Middle frontal gyrus (tissue), 1 donor: ENCODE measurements around the gene SNU13.
"Not testable (repeated sequence)": the region's sequence is repeated elsewhere in the genome, so short reads cannot be mapped to it uniquely, and the experiment has no call there.

Source experiments
- DNase-seq: peaks from one replicate; pipeline ENCODE4 v3.0.0-alpha.2; 2015; ENCODE audit warnings: low spot score; ENCODE audit errors: extremely low spot score

The SNU13 gene

DNA sequence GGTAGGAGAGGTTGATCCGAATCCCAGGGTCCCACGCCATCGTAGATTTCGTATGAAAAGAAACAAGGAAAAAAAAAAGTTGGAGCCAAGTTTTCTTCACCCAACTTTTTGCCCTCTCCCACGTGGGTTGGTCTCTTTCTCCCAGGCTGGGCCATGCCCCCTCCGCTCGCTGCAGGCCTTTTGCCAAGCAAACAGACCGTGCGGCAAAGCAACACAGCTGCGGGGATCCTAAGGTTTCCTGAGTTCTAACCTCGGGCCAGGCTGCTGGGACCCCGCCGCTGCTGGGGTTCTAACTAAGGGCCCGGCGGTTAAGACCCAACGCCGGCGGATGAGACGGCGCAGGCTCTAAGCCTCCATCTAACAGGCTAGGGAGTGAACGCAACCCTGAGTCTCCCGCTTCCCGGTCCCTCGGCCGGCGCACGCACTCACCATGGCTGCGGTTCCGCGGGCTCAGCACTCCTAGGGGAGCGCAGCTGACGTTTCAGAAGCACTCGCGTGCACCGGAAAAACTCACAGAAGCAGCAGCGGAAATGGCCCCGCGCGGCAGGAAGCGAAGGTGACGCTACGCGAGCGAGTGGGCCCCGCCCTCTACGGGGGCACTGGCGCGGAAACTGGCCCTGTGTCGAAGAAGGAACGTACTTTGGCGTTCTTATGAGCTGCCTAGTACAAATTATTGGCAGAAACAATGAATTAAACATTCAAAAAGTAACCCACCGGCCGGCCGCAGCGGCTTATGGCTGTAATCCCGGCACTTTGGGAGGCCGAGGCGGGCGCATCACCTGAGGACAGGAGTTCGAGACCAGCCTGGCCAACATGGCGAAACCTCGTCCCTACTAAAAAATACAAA, at the start of gene SNU13:
SNU13 (minus strand) TSS at position 503 of the 847 bp plus-strand sequence; CDS start at position 432, 71 bp downstream.
- peak; percentile 88 for DNase-seq

DNA sequence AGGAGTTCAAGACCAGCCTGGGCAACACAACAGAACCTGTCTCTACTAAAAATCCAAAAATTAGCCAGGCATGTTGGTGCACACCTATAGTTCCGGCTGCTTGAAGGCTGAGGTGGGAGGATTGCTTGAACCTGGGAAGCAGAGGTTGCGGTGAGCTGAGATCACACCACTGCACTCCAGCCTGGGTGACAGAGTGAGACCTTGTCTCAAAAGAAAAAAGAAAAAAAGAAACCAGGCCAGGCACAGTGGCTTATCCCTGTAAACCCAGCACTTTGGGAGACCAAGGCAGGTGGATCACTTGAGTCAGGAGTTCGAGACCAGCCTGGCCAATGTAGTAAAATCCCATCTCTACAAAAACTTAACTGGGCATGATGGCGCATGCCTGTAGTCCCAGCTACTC, 44.6 kb upstream of the SNU13 start:
- DNase-seq = not testable (repeated sequence)

DNA sequence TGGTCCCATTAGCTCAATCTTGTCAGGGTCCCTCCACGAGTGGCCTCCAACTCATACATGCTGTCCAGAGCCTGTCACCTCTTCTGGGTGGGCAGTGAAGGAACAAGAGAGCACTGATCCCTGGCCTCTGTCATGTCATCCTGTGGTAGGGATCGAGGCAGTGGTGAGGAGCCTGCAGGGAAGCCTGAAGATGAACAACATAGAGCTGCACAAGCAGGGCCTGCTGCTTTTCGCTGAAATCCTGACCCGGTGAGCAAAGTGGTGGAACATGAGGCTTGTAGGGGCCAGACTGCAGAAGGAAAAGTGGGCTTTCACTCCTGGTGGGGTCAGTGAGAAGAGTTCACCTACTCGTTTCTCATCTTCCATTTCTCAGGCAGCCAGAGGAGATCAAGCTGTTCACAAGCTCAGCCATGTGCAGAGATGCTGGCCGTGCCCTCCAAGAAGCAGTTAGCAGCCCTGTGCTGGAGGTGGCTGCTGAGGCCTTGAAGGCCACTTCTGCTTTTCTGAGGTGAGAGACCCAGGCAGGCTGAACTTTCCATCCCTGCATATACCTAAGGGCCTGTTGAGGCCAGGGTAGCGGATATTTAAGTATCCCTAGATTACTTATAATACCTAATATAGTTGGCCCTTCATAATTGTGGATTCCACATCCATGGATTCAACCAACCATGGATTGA, 43.6 kb upstream of the SNU13 start:
- no peak for DNase-seq

- DNase-seq = no peak
Observed at GRCh38 chr22:41731609-41732008, 42.9 kb upstream of the SNU13 start.

GRCh38 chr22:41725510-41726110, 36.9 kb upstream of the SNU13 start:
- no peak for DNase-seq

DNA sequence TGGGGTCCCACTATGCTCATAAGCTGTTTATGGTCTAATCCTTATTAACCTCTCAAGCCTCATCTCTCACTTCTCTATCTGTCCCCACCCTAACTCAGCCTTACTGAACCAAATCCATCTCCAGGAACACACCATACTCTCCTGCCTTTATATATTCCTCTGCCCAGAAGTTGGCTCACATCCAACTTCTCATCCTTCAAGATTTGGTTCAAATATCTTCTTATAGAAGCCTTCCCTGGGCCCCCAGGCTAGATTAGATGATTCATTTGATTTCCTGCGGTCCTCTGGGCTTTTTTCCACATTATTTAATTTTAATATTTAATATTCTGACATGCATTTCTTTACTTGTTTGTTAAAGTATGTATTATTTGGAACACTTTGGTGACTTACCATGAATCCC, 33.8 kb upstream of the SNU13 start:
- DNase-seq = no peak

DNA sequence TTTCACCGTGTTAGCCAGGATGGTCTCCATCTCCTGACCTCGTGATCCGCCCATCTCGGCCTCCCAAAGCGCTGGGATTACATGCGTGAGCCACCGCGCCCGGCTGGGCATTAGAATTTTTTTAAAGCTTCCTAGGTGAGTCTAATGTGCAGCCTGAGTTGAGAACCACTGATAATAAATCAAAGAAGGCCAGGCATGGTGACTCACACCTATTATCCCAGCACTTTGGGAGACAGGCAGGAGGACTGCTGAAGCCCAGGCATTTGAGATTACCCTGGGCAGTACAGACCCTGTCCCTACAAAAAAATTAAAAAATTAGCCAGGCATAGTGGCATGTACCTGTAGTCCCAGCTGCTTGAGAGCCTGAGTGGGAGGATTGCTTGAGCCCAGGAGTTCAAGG, 24.3 kb upstream of the SNU13 start:
- DNase-seq = no peak

DNA sequence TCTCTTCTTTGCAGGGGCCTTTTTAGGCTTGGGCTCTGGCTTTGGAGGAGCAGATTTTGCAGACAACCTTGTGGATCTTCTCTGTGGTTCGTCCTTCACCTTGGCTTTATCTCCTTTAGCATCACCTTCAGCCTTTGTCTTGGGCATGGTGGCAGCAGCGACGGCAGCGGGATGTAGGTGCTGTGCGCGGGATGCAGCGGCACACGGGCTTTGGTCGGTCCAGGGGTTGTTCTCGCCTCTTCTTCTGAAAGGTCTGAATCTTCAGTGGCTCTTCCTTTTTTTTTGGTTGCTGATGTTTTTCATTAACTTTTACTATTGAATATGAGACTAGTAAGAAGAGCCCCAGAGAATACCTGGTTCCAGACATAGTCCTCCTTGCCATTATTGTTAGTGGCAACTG, 20.7 kb upstream of the SNU13 start:
- DNase-seq = no peak

DNA sequence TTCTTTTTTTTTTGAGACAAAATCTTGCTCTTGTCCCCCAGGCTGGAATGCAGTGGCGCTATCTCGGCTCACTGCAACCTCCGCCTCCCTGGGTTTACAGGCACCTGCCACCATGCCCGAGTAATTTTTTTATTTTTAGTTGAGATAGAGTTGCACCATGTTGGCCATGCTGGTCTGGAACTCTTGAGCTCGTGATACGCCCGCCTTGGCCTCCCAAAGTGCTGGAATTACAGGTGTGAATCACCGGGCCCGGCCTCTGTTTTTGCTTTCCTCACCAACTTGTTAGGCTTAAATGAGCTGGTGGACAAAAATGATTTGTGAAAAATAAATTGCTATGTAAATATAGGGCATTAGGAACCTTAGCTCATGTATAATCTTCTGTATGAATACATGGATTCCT, 14.1 kb upstream of the SNU13 start:
- no peak for DNase-seq

DNA sequence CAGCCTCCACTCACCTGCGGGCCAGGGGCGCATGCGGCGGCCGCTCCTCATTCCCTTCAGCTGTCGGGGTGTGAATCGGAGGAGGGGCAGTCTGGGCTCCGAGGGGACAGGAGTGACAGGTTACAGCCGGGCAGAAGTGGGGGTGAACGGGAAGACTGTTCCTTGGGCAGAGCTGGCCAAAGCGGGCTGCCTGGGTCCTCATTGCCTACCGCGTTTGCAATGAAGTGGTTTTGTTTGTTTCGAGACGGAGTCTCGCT, 11.4 kb upstream of the SNU13 start:
- DNase-seq = no peak

DNA sequence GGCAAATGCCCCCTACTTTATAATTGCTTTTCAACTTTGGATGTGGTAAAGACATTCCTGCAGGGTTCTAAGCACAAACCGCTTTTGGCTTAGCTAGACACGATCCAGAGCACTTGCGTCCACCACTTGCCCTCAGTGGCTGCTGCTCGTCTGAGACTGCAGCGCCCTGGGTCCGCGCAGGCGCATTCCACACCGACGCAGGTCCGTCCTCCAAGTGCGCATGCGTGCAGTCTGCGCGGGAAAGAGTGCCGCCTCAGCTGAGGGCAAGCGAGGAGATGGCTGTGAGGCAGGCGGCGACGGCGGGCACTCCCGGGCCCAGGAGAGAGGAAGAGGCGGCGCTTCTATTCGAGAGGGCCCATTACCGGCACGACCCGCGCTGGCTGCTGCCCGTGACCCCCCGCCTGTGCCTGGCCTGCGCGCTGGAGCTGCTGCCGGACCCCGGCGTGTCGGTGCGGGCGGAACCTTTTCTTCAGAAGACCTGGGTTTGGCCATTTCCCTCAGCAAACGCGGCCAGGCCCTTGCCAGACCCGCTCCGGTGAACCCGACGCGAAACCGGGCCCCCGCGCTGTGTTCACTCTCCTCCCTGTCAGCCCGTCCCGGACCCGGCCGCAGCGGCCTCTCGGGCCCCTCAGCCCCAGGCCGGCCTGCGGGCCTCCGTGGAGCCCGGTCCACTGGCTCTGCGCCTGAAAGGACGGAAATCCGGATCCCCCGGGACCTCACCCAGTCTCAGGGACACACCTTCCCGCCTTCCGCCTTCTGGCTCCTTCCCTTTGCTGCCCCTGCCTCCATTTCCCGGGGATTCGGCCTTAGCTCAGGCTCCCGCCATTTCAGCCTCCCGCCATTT, 10.8 kb upstream of the SNU13 start, which contains the start of gene MEI1:
MEI1 (plus strand) TSS at position 240 of the 844 bp plus-strand sequence; CDS start at position 276, 36 bp downstream.
- DNase-seq = peak; percentile 82

GRCh38 chr22:41697126-41697775, 8.6 kb upstream of the SNU13 start:
- DNase-seq = peak; percentile 84

GRCh38 chr22:41696703-41697102, 8.0 kb upstream of the SNU13 start:
- no peak for DNase-seq

DNA sequence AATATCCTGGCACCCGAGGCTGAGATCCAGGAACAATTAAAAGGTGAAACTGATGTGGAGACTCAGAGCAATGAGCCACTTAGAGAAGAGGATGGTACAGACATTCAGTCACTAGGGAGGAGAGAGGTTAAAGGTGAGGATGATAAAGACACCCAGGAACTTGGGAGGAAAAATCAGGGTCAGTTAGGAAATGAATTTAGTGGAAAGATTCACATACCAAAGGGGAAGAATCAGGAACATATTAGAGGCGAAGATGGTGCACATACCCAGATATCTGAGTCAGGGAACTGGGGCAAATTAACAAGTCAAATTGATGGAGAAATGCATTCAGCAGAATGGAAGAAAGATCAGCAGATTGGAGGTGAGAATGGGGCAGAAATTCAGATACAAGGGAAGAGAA, 6.5 kb upstream of the SNU13 start:
- no peak for DNase-seq

DNA sequence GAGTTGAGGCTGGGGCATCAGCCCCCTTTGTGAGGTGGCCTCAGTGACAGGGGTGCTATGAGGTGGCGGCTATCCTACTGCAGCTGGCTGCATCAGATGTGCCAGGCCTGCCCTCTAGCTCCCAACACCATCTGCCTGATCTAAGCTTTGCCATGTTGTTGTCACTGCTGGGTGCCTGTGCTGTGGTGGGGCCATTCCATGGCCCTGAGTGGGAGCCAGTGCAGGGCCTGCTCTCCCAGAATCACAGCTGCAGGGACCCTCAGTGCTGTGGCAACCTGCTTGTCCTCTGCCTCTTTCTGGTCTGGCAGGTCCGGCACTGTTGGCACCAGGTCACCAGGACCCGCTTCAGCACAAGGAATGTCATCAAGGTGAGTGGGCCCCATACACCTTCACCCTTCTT, 1.8 kb upstream of the SNU13 start:
- DNase-seq = no peak

DNA sequence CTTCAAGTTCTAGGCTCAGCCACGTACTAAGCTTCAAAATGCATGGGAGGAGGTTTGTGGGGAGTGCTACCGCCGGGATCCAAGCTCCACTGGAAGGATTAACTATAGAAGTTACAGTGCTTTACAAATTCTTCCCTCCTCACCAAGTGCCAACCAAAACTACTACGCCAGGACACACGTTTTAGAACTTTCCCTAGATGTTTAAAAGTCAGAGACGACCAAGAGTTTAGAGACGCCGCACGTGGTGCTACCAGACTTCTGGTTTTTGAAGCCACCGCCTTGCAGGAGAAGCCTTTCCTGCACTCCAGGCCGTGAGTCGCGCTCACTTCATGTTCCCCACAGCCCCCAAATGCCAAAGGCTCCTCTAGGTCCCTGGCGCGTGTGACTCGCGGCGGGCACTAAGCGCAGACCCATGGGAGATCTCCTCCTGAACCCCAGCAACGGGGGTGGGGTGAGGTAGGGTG, 734 bp downstream of the SNU13 start:
- DNase-seq = no peak

- not testable (repeated sequence) for DNase-seq
Observed at GRCh38 chr22:41686890-41687289, 1.8 kb downstream of the SNU13 start.

DNA sequence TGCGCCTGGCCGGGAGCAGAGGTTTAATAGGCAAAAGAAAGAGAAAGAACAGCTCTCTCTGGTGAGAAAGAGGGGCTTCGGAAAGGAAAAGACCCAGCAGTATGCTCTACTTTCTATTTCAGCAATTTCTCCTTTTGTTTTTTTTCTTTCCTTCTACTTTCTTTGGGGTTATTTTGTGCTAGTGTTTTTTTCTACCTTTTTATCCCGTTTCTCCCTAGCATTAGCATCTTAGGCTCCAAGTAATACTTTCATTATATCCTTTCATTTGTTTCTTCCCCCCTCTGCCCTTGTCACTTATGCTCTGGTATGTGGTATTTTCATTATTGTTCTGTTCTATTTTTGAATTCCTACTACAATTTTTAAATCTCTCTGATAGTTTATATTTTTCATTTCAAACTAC, 4.5 kb downstream of the SNU13 start:
- DNase-seq = no peak

- no peak for DNase-seq
Observed at GRCh38 chr22:41683616-41684015, 5.1 kb downstream of the SNU13 start.

DNA sequence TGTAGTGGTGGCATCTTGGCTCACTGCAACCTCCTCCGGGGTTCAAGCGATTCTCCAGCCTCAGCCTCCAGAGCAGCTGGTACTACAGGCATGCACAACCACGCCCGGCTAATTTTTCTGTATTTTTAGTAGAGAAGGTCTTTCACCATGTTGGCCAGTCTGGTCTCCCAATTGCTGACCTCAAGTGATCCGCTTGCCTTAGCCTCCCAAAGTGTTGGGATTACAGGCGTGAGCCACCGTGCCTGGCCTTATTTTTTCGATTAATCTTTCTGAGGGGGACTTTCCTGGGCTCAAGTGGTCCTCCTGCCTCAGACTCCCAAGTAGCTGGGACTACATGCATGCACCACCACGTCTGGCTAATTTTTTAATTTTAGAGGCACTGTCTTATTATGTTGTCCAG, 5.6 kb downstream of the SNU13 start:
- no peak for DNase-seq
